Psoas muscle (tissue), 8 donors: ENCODE data around the gene PTPRD. TPM values are rescaled to one million over a fixed set of nuclear protein-coding genes. Genes with fewer than 3 reads are reported as not detected.

Experiments
- ATAC-seq, 4 donors: fragments of 200-7000 bp; cut with Tn5 transposase; one replicate each; pipeline ENCODE4 v1.9.1; 2020; ENCODE audit warnings: moderate library complexity in 3 of 4, mild to moderate bottlenecking in 2 of 4
- DNase-seq, 2 donors: peaks; one replicate each; pipeline ENCODE4 v3.0.0-alpha.2; 2020
- H3K27ac ChIP-seq: fragments of 200-600 bp; one replicate; pipeline ENCODE4 v1.8.0; 2022
- H3K27me3 ChIP-seq, 3 donors: fragments of 200-600 bp in 1 of 3; one replicate each; pipeline versions ENCODE4 v1.6.1 to v1.8.0; 2013 to 2022; ENCODE audit warnings: low read length in 2 of 3, mild to moderate bottlenecking in 2 of 3, moderate library complexity in 1 of 3; ENCODE audit not compliant: insufficient read depth in 3 of 3
- H3K36me3 ChIP-seq, 2 donors: fragments of 200-600 bp in 1 of 2; one replicate each; pipeline versions ENCODE4 v1.6.1 to v1.8.0; 2013 to 2022; ENCODE audit warnings: low read depth in 1 of 2, mild to moderate bottlenecking in 1 of 2, moderate library complexity in 1 of 2; ENCODE audit not compliant: insufficient read depth in 1 of 2
- H3K4me1 ChIP-seq: fragments of 200-600 bp; one replicate; pipeline ENCODE4 v1.8.0; 2022
- H3K4me3 ChIP-seq: fragments of 200-600 bp; one replicate; pipeline ENCODE4 v1.8.0; 2022; ENCODE audit warnings: mild to moderate bottlenecking
- H3K9me3 ChIP-seq: fragments of 200-600 bp; one replicate; pipeline ENCODE4 v1.8.0; 2022
- WGBS, 3 donors: extraction: QIAGEN DNeasy Blood & Tissue Kit; methylation state at CpG; one replicate each; pipeline versions ENCODE4 v1.1.6 to v1.1.7; 2013; 5-methylcytosine and 5-hydroxymethylcytosine counted together
- intact Hi-C, 2 donors: fragments of 100-400 bp; cut with DNase I; formaldehyde crosslinking; loops; one replicate each; pipeline versions ENCODE4 v1.11.0 to v1.14.2; 2022
- polyA plus RNA-seq, 3 donors: library from polyadenylated mRNA; stranded (reverse); fragments of 200-250 nt; gene quantifications; one replicate each; pipeline ENCODE4 v1.2.3, GENCODE V29; 2013
- total RNA-seq, 4 donors: library from RNA; stranded (reverse); fragmentation: NEBNext Ultra II Directional in 2 of 4; extraction: Animal tissue kit (Norgen Biotek cat#: 25700) in 2 of 4; gene quantifications; one replicate each; pipeline versions ENCODE4 v1.2.1 to v1.2.4, GENCODE V29; 2021 to 2023
- TF ChIP-seq, protein P1 (sequence below): fragments of 200-600 bp; IDR thresholded peaks from one replicate; pipeline ENCODE4 v1.8.0; 2022; ENCODE audit warnings: antibody characterized with exemption
- donor health status: healthy with polysubstance abuse.
- donor health status: DM: no; HTN: no; CAD: no; lungs with moderate emphysema.
- donor health status: Bipolar disorder and iron deficiency.
- donor health status: healthy.
- donor health status: DM: yes; HTN: yes; CAD: no.
- donor health status: DM: no; HTN: no; CAD: no.
- donor health status: DM: no; HTN: no; CAD: no.
- donor health status: DM: yes; HTN: yes; CAD: no.

Gene PTPRD
- total and polyA plus RNA-seq, 7 donors = 0.44 to 3.1 (median 0.91) TPM

DNA sequence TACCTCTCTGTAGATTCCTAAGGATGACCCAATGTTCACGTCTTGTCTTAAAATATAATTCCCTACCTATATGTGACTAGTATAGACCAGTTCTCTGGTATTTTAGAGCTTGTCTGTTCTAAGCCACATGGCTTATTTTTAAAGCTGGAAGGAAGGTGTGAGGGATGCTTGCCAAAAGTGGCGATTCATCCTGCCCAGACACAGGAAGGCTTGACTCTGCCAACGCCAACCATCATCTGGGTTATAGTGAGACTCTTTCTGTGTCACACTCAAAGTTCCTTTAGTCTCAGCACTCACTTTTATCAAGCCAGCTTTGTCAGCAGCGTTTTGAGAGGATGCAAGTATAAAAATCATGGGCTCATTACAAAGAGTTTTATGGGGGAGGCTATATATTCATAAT lies 500.0 kb downstream of the PTPRD start:
- no peak overlapping the region for H3K27ac ChIP-seq
- DNase-seq (no peak), ATAC-seq (no peak)
- TF ChIP-seq, protein P1, sequence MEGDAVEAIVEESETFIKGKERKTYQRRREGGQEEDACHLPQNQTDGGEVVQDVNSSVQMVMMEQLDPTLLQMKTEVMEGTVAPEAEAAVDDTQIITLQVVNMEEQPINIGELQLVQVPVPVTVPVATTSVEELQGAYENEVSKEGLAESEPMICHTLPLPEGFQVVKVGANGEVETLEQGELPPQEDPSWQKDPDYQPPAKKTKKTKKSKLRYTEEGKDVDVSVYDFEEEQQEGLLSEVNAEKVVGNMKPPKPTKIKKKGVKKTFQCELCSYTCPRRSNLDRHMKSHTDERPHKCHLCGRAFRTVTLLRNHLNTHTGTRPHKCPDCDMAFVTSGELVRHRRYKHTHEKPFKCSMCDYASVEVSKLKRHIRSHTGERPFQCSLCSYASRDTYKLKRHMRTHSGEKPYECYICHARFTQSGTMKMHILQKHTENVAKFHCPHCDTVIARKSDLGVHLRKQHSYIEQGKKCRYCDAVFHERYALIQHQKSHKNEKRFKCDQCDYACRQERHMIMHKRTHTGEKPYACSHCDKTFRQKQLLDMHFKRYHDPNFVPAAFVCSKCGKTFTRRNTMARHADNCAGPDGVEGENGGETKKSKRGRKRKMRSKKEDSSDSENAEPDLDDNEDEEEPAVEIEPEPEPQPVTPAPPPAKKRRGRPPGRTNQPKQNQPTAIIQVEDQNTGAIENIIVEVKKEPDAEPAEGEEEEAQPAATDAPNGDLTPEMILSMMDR = no peak
- H3K9me3 ChIP-seq = no peaks in the 10 kb centered on the region
- no peaks in the 10 kb centered on the region for H3K36me3 ChIP-seq
- intact Hi-C loops = no loop called here
- H3K4me1 ChIP-seq = no peaks in the 10 kb centered on the region
- 45 to 62% (median 55%) methylated on average over 4 of the region's 4 CpGs for WGBS, 3 donors
- H3K27me3 ChIP-seq = no peaks in the 10 kb centered on the region
- no peak overlapping the region for H3K4me3 ChIP-seq

DNA sequence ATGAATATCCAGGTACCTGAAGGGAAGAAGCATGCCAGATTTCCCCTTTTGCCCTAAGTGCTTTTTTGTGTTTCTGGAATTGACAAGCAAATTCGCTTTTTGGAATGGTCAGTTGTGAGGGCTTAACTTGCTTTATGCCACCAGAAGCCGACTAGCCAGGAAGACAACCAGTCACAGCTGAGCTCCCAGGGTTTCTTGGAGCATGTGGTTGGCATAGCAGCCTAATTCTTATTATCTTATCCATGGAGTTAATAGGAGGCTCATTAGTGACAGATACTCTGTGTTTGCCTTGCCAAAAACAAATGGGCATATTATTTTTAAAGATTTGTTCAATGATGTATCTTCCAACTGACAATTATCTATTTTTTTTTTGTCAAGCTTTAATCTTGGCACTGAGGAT lies 500.7 kb downstream of the PTPRD start:
- Histone ChIP-seq H3K27me3 (no peaks in the 10 kb centered on the region), H3K4me1 (no peaks in the 10 kb centered on the region), H3K4me3 (no peak overlapping the region), H3K36me3 (no peaks in the 10 kb centered on the region), H3K9me3 (no peaks in the 10 kb centered on the region), H3K27ac (no peak overlapping the region)
- DNase-seq (no peak), ATAC-seq (no peak)
- intact Hi-C loops = no loop called here
- TF ChIP-seq, protein P1 = no peak
- 35 to 64% (median 46%) methylated on average over 2 of the region's 2 CpGs for WGBS, 3 donors

DNA sequence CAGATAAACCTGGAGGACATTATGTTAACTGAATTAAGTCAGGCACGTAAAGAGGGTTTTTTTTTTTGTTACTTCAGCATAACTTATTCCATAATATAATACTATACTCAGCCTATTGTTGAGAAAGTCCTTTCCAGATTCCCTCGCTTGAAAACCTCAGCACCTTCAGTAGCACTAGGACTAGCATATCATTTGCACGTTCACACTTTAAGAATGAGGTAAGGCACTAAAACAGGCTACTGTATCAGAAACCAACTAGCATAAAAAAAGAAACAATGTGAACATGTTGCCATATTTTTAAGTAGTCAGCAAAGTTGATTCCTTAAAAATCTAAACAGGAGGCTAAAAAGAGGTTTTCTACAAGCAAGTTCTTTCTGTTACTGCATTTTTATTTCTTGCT lies 504.0 kb downstream of the PTPRD start:
- ATAC-seq = no peak
- no peaks in the 10 kb centered on the region for H3K36me3 ChIP-seq
- DNase-seq = no peak
- H3K27me3 ChIP-seq = no peaks in the 10 kb centered on the region
- no peak overlapping the region for H3K27ac ChIP-seq
- no peaks in the 10 kb centered on the region for H3K4me1 ChIP-seq
- H3K9me3 ChIP-seq = no peaks in the 10 kb centered on the region
- TF ChIP-seq, protein P1 = no peak
- 63 to 76% (median 66%) methylated on average over 3 of the region's 3 CpGs for WGBS, 3 donors
- H3K4me3 ChIP-seq = no peak overlapping the region
- intact Hi-C loops = no loop called here

DNA sequence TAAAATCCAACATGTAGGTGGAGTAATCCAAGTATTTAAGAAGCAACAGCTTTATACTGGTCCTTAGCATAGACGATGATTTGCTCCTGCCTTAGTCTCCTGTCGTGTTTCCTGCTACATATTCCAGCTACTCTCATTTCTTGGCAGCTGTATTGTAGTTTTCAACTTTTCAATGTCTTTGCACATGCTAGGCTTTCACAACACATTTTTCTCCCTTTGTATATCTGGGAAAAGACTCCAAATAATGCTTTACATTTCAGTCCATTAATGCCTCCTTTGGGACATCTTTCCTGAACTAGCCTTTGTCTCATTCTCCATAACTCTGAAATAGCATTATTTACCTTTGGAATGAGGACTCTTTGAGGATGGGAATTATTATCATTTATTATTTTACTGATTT lies 508.0 kb downstream of the PTPRD start:
- Histone ChIP-seq H3K36me3 (no peaks in the 10 kb centered on the region), H3K27ac (no peak overlapping the region), H3K4me3 (no peak overlapping the region), H3K9me3 (no peaks in the 10 kb centered on the region), H3K4me1 (no peaks in the 10 kb centered on the region), H3K27me3 (no peaks in the 10 kb centered on the region)
- no peak for ATAC-seq
- no peak for DNase-seq
- WGBS, 3 donors = 41 to 49% (median 43%) methylated on average over 2 of the region's 2 CpGs
- intact Hi-C loops = no loop called here
- TF ChIP-seq, protein P1 = no peak

DNA sequence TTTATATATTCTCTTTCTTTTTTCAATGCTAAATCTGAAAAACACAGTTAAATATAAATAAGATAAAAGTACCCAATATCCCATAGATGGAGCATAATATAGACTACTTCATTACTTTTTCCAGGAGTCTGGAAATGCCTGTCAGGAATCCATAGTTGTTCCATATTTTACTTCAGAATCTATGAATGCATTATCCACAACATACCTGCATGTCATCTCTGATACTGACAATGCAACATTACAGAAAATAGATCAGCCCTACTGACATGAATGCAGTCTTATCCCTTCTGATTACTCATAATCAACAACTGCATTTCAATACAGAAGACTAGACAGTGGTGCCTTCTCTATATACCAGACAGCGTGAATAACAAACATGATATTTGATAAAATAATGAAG lies 517.6 kb downstream of the PTPRD start:
- intact Hi-C loops = no loop called here
- Histone ChIP-seq H3K36me3 (no peaks in the 10 kb centered on the region), H3K27me3 (no peaks in the 10 kb centered on the region), H3K27ac (no peak overlapping the region), H3K4me1 (no peaks in the 10 kb centered on the region), H3K9me3 (no peaks in the 10 kb centered on the region), H3K4me3 (no peak overlapping the region)
- TF ChIP-seq, protein P1 = no peak
- no peak for ATAC-seq
- 77 to 91% (median 89%) methylated on average over 1 of the region's 1 CpG for WGBS, 3 donors
- DNase-seq = no peak
